DMS153 treated with DMSO at 0.1 percent for 48 hours (cell line): ENCODE data around the gene TMEM18.

Source experiments
- DNase-seq: peaks from one replicate; lab custom pipeline; 2025; ENCODE audit not compliant: unreplicated experiment; lab: John Stamatoyannopoulos, UW

The TMEM18 gene

GRCh38 chr2:636641-637405, 40.4 kb downstream of the TMEM18 start:
- DNase-seq: no peak

GRCh38 chr2:635687-636621, 41.3 kb downstream of the TMEM18 start:
- no peak for DNase-seq

GRCh38 chr2:634636-635388, 42.4 kb downstream of the TMEM18 start:
- no peak for DNase-seq

GRCh38 chr2:634041-634440, 43.2 kb downstream of the TMEM18 start:
- DNase-seq: no peak

GRCh38 chr2:633371-633770, 43.8 kb downstream of the TMEM18 start:
- DNase-seq: no peak

- no peak for DNase-seq
Measured at GRCh38 chr2:632471-632870, 44.7 kb downstream of the TMEM18 start.

GRCh38 chr2:631741-632140, 45.5 kb downstream of the TMEM18 start:
- DNase-seq: no peak

- DNase-seq: no peak
Measured at GRCh38 chr2:630451-631320, 46.5 kb downstream of the TMEM18 start.

GRCh38 chr2:629961-630360, 47.2 kb downstream of the TMEM18 start:
- DNase-seq: no peak

- no peak for DNase-seq
Measured at GRCh38 chr2:628651-629050, 48.6 kb downstream of the TMEM18 start.

GRCh38 chr2:627926-628560, 49.2 kb downstream of the TMEM18 start:
- no peak for DNase-seq

- DNase-seq: no peak
Measured at GRCh38 chr2:627340-627709, 49.9 kb downstream of the TMEM18 start.

GRCh38 chr2:626491-627339, 50.5 kb downstream of the TMEM18 start:
- DNase-seq: no peak

GRCh38 chr2:625415-626333, 51.5 kb downstream of the TMEM18 start:
- no peak for DNase-seq

- no peak for DNase-seq
Measured at GRCh38 chr2:624551-625347, 52.5 kb downstream of the TMEM18 start.

GRCh38 chr2:624096-624495, 53.1 kb downstream of the TMEM18 start:
- no peak for DNase-seq
